Lower leg skin (tissue), 4 donors: ENCODE data around the gene DYNLT3. TPM values are rescaled to one million over a fixed set of nuclear protein-coding genes. Genes with fewer than 3 reads are reported as not detected.
A peak's percentile ranks its signal among the peaks of the same experiment; 100 is the strongest.

ENCODE experiments used
- DNase-seq, 2 donors: peaks; one replicate each; pipeline ENCODE4 v3.0.0-alpha.2; 2019; ENCODE audit warnings: low spot score in 2 of 2
- H3K4me3 ChIP-seq: fragments of 200-600 bp; sonication (generic); 2 replicates; pipeline ENCODE4 v1.5.1; 2017; ENCODE audit warnings: mild to moderate bottlenecking, low read depth; ENCODE audit not compliant: poor library complexity, severe bottlenecking
- POLR2A ChIP-seq, 2 donors: fragments of 450-650 bp; IDR thresholded peaks; one replicate each; pipeline ENCODE4 v1.6.1; 2016 to 2017; ENCODE audit warnings: antibody characterized with exemption in 2 of 2, mild to moderate bottlenecking in 1 of 2, moderate library complexity in 1 of 2
- WGBS, 2 donors: methylation state at CpG; one replicate each; pipeline ENCODE4 v1.1.5; 2018; 5-methylcytosine and 5-hydroxymethylcytosine counted together
- intact Hi-C: fragments of 100-400 bp; cut with DNase I; formaldehyde crosslinking; loops from one replicate; pipeline ENCODE4 v1.15.0; 2023; ENCODE audit warnings: low total_unique reads
- total RNA-seq, 4 donors: library from RNA; depleted of rRNA; stranded (reverse); fragments of >200 nt; gene quantifications; one replicate each; pipeline ENCODE4 v1.1.0, GENCODE V29; 2016
- TF ChIP-seq, protein P1 (sequence below), 3 donors: fragments of 450-650 bp; IDR thresholded peaks; one replicate each; pipeline ENCODE4 v1.5.1; 2016; ENCODE audit warnings: antibody characterized with exemption in 3 of 3, mild to moderate bottlenecking in 3 of 3, moderate library complexity in 2 of 3

Gene DYNLT3
- total RNA-seq, 4 donors from 2014 or later = 4.1 to 15.5 (median 8.6) TPM

DNA sequence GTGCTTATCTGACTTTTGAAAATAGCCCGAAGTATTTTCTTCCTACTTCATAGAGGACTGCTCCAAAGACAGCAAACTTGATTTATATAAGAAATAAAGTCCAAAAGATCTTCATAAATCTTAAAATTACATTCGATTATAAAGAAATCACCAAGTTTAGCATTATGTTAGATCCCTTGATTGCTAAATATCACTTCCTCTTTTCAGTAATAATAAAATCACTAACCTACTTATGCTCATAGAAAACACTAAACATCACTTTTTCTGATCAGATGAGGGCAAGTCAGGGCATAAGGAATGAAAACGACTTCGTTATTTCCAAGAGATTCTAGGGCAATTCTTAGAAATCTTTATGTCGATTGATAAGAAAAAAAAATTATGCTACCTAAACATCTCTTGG is 32.0 kb downstream of the DYNLT3 start:
- no peak overlapping the region for H3K4me3 ChIP-seq
- TF ChIP-seq POLR2A (IDR thresholded peaks at IDR 0.05) = no peak
- TF ChIP-seq, protein P1, sequence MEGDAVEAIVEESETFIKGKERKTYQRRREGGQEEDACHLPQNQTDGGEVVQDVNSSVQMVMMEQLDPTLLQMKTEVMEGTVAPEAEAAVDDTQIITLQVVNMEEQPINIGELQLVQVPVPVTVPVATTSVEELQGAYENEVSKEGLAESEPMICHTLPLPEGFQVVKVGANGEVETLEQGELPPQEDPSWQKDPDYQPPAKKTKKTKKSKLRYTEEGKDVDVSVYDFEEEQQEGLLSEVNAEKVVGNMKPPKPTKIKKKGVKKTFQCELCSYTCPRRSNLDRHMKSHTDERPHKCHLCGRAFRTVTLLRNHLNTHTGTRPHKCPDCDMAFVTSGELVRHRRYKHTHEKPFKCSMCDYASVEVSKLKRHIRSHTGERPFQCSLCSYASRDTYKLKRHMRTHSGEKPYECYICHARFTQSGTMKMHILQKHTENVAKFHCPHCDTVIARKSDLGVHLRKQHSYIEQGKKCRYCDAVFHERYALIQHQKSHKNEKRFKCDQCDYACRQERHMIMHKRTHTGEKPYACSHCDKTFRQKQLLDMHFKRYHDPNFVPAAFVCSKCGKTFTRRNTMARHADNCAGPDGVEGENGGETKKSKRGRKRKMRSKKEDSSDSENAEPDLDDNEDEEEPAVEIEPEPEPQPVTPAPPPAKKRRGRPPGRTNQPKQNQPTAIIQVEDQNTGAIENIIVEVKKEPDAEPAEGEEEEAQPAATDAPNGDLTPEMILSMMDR (IDR thresholded peaks at IDR 0.05) = no peak
- intact Hi-C loops = no loop called here
- 61 to 66% methylated on average over 5 of the region's 5 CpGs for WGBS, 2 donors
- no peak for DNase-seq

DNA sequence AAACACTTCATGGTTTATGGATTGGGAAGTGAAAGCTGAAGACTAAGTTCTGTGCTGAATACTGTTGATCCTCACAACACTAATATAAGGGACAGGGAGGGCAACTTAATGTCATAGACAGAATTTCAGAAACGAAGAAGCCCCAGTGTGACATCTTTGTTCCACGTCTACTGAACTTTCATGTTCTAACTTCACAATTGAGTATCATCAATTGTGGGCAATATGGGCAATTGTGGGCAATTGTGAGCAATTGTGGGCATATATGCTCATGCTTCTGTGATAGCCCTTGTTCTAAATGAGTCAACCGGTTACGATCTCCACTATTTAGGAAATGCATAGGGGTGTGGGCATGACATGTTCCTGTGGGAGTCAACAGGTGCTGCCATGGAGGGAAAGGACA is 33.8 kb downstream of the DYNLT3 start:
- WGBS, 2 donors = 74 to 79% methylated on average over 4 of the region's 4 CpGs
- DNase-seq = no peak
- intact Hi-C loops = no loop called here
- no peak overlapping the region for H3K4me3 ChIP-seq
- TF ChIP-seq, protein P1 (IDR thresholded peaks at IDR 0.05) = no peak
- TF ChIP-seq POLR2A (IDR thresholded peaks at IDR 0.05) = no peak

DNA sequence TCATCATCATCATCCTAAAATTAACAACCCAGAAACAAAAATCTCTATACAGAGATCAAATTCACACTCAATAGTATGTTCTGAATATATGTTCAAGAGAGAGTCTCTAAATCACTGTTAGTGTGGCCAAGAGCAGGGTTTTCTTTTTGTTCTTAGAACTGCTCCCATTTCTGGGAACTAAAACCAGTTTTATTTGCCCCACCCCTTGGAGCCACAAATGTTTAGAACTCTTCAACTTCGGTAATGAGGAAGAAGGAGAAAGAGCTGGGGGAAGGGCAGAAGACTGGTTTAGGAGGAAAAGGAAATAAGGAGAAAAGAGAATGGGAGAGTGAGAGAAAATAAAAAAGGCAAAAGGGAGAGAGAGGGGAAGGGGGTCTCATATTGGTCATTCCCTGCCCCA is 35.3 kb downstream of the DYNLT3 start:
- TF ChIP-seq POLR2A (IDR thresholded peaks at IDR 0.05) = no peak
- TF ChIP-seq, protein P1 (IDR thresholded peaks at IDR 0.05) = no peak
- 27 to 37% methylated on average over 1 of the region's 1 CpG for WGBS, 2 donors
- no peak overlapping the region for H3K4me3 ChIP-seq
- intact Hi-C loops = no loop called here
- DNase-seq = peak in 1 of 2 donors; percentile 11

DNA sequence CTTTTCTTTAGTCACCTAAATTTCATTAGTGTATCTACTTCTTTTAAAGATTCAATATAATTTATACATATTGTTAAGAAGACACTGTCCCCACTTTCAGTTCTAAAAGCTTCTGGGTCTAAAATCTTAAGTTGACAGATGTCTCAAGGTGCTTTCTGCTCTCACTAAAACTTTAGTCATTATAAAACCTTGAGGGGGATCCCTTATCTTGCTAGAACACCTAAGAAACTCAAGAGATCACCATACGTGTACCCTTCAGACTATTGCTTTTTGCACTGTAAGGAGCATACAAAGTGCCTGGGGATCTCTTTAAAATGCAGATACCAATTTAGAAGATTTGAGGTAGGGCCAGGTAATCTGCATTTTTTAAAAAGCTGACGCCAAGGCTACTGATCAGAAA is 37.4 kb downstream of the DYNLT3 start:
- no peak for TF ChIP-seq POLR2A (IDR thresholded peaks at IDR 0.05)
- TF ChIP-seq, protein P1 (IDR thresholded peaks at IDR 0.05) = no peak
- DNase-seq = no peak
- H3K4me3 ChIP-seq = no peak overlapping the region
- intact Hi-C loops = no loop called here
- WGBS, 2 donors = 61 to 69% methylated on average over 2 of the region's 2 CpGs

DNA sequence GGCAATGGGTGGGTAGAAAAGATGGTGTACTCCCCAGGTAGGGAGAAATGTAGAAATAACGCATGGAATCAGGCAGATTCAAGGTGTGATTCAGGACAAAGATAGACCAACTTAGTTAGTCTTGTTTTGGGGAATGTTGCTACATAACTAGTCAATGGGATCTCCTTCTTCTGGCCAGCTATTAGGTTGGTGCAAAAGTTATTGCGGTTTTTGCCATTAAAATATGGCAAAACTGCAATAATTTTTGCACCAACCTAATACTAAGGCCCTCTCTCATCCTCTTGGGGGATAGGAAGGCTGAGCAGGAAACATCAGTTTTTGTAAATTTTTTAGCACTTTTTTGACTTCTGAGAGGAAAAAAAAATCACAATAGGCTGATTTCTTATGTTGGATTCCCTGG is 44.3 kb downstream of the DYNLT3 start:
- no peak for TF ChIP-seq POLR2A (IDR thresholded peaks at IDR 0.05)
- TF ChIP-seq, protein P1 (IDR thresholded peaks at IDR 0.05) = no peak
- intact Hi-C loops = no loop called here
- WGBS, 2 donors = 44 to 56% methylated on average over 2 of the region's 2 CpGs
- H3K4me3 ChIP-seq = no peak overlapping the region
- DNase-seq = no peak

DNA sequence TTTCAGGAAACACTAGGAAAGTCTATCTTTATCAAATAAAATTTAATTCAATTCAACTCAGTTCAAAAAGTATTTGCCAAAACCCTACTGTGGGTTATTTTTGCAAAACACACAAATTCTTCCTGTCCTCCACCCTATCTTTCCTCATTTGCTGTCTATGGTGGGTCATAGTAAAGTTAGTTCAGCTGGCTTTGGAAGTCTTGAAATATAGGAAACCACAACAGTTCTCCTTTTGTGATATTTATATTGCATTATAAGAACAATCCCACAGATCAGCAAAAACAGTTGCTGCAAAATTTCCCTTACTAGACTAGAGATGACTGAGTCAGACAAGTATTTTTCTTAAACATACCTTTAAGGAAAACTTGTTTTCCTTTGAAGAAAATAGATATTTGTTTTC is 45.3 kb downstream of the DYNLT3 start:
- TF ChIP-seq POLR2A (IDR thresholded peaks at IDR 0.05) = no peak
- TF ChIP-seq, protein P1 (IDR thresholded peaks at IDR 0.05) = no peak
- no peak overlapping the region for H3K4me3 ChIP-seq
- DNase-seq = no peak
- intact Hi-C loops = no loop called here
